ENCODE measurements around the gene MX2.
"Not testable (repeated sequence)": the region's sequence is repeated elsewhere in the genome, so short reads cannot be mapped to it uniquely, and the experiment has no call there.

MX2 gene

GRCh38 chr21:41419921-41420862, 58.4 kb downstream of the MX2 start:
- in situ Hi-C loops (cut with HindIII; ENCODE audit: low sequenced_read_pairs): no loop called here
- peak overlapping the region; percentile 63 for H3K4me3 ChIP-seq (ENCODE audit: low read depth, low read length)
- DNase-seq (ENCODE audit: low read depth, low spot score): peak; percentile 90
- TF ChIP-seq CTCF (IDR thresholded peaks at IDR 0.05; ENCODE audit: low read depth, low read length): no peak

- in situ Hi-C loops (cut with HindIII; ENCODE audit: low sequenced_read_pairs); DNase-seq (ENCODE audit: low read depth, low spot score); H3K4me3 ChIP-seq (ENCODE audit: low read depth, low read length): not testable (repeated sequence)
Measured at GRCh38 chr21:41420998-41421397, 59.2 kb downstream of the MX2 start.

DNA sequence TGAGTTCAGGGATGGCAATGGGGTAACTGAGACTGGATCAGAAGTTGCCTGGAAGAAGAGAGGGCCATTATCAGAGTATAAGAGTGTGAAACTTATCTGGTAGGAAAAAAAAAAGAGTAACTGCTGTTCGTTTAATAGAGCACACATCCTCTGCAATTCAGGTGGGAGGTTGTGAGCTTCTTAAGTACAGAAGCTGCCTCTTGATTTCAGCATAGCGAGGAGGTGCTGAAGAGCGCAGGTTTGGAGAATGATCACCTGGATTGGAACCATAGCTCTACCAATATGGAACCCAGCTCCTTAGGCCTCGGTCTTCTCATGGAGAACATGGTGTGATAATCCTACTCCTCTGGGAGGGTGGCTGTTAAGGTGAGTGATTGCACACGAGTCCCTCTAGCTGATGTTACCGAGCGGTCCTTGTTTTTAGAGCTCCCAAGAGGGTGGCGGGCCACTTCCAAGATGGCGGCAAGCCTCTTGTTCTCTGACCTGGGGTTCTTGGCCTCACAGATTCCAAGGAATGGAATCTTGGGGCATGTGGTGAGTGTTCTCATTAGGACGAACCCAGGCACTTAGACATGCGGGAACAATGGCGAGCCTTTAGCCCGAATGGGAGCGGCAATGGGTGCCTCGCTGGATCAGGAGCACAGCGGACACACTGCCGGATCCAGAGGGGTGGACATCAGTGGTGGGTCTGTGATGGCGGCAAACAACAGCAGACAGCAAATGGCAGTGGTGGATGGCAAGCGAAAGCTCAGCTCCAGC, 60.9 kb downstream of the MX2 start:
- no peak for DNase-seq (ENCODE audit: low read depth, low spot score)
- in situ Hi-C loops (cut with HindIII; ENCODE audit: low sequenced_read_pairs): no loop called here
- H3K4me3 ChIP-seq (ENCODE audit: low read depth, low read length): no peak overlapping the region
- no peak for TF ChIP-seq CTCF (IDR thresholded peaks at IDR 0.05; ENCODE audit: low read depth, low read length)

- H3K4me3 ChIP-seq (ENCODE audit: low read depth, low read length); DNase-seq (ENCODE audit: low read depth, low spot score); in situ Hi-C loops (cut with HindIII; ENCODE audit: low sequenced_read_pairs): not testable (repeated sequence)
Measured at GRCh38 chr21:41423305-41423636, 61.4 kb downstream of the MX2 start.

GRCh38 chr21:41425588-41425953, 63.7 kb downstream of the MX2 start:
- no peak for DNase-seq (ENCODE audit: low read depth, low spot score)
- H3K4me3 ChIP-seq (ENCODE audit: low read depth, low read length): peak overlapping the region; percentile 47
- in situ Hi-C loops (cut with HindIII; ENCODE audit: low sequenced_read_pairs): no loop called here
- TF ChIP-seq CTCF (IDR thresholded peaks at IDR 0.05; ENCODE audit: low read depth, low read length): no peak

DNA sequence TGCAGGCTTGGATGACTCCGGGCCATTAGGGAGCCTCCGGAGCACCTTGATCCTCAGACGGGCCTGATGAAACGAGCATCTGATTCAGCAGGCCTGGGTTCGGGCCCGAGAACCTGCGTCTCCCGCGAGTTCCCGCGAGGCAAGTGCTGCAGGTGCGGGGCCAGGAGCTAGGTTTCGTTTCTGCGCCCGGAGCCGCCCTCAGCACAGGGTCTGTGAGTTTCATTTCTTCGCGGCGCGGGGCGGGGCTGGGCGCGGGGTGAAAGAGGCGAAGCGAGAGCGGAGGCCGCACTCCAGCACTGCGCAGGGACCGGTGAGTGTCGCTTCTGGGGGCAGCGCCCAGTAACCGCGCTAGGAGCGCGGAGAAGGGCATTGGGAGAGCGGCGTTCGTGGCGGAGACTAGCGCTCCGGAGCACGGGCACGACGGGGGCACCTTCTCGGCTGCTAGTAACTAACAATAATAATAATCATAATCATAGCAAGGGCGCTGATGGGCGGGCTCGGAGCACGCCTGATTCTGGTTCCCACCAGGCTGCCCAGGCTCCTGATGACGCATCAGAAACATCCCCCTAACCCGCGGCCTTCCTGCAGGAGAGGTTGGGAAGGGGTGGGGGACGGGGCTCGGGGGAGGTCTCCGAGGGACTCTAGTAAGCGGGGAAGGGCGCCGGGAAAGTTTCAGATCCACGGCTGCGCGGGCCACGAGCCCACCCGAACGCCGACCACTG, 64.3 kb downstream of the MX2 start, which contains the start of gene MX1:
TSS of gene MX1 (plus strand) at position 286 of the 722 bp plus-strand sequence. CDS start 5,832 bp downstream, outside the sequence.
- DNase-seq (ENCODE audit: low read depth, low spot score): peak; percentile 7
- in situ Hi-C loops (cut with HindIII; ENCODE audit: low sequenced_read_pairs): no loop called here
- peak within 1 kb of the TSS; percentile 47 for H3K4me3 ChIP-seq (ENCODE audit: low read depth, low read length)
- no peak for TF ChIP-seq CTCF (IDR thresholded peaks at IDR 0.05; ENCODE audit: low read depth, low read length)

DNA sequence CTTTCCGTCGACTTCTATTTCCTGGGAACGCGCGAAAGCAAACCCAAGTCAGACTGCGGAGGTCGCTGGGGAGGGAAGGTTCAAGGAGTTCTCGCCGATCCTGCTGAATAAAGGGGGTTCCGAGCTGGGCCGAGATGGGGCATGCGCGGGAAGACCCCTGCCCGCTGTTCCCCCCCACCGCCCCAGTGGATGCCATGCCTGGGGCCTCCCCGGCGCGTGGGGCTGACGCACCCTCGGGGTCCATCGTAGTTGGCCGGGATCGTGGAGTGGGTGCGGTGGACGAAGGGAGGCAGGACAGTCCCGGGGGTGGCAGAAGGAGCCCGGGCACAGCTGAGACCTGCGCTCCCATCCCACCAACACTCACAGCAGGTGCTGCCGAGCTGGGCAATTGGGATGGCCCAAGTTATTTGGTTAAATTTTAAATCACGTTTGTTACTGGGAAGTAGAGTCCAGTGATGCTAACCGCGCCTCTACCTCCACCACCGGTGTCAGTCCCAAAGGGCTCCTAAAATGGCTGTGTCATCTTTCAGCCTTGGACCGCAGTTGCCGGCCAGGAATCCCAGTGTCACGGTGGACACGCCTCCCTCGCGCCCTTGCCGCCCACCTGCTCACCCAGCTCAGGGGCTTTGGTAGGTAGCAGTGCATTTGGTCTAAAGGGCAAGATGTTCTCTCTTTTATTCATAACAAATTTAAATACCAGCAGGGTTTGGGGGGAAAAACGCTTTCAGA, 65.0 kb downstream of the MX2 start:
- TF ChIP-seq CTCF (IDR thresholded peaks at IDR 0.05; ENCODE audit: low read depth, low read length): no peak
- DNase-seq (ENCODE audit: low read depth, low spot score): no peak
- peak overlapping the region; percentile 47 for H3K4me3 ChIP-seq (ENCODE audit: low read depth, low read length)
- in situ Hi-C loops (cut with HindIII; ENCODE audit: low sequenced_read_pairs): no loop called here

Data from astrocyte of the spinal cord (primary cell).